Fibroblast of skin of back (primary cell): ENCODE results near the gene HPS1.

Experiments
- DNase-seq: peaks from one replicate; pipeline ENCODE4 v3.0.0-alpha.2; 2013

HPS1 gene

DNA sequence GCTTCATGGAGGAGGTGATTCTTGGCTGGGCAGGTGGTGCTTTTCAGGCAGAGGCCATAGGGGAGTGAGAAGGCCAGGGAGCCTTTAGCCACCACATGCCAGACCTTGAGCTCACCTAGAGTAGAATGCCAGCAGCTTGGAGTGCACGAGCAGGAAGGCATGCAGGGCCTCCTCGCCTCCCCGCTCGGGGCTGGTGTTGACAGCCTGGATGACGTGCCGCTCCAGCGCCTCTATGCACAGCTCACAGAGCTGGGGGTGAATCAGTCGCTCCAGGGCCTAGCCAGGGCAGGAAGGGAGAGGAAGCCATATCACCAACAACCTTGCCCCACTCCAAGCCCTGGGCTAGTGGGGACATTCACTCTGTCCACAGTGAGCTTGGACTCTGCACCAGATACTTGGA, 15.7 kb downstream of the HPS1 start:
- DNase-seq, result peak; percentile 11

DNA sequence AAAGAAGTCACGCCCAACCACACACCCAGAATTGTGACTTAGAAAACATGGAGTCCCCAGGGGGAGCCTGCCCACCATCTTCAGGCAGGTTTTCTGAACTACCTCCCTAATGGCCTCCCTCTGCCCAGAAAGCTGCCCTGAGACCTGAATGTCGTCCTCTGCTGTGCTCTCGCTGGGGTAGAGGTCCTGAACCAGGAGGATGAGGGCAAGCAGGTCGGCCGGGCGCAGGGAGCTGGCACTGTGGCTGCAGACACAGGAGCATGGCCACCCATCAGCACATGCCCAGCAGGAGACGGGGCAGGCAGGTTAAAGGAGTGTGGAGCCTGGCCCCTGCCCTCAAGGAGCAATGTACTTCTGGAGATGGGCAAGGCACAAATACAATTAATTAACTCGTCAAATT, 16.3 kb downstream of the HPS1 start:
- no peak for DNase-seq

DNA sequence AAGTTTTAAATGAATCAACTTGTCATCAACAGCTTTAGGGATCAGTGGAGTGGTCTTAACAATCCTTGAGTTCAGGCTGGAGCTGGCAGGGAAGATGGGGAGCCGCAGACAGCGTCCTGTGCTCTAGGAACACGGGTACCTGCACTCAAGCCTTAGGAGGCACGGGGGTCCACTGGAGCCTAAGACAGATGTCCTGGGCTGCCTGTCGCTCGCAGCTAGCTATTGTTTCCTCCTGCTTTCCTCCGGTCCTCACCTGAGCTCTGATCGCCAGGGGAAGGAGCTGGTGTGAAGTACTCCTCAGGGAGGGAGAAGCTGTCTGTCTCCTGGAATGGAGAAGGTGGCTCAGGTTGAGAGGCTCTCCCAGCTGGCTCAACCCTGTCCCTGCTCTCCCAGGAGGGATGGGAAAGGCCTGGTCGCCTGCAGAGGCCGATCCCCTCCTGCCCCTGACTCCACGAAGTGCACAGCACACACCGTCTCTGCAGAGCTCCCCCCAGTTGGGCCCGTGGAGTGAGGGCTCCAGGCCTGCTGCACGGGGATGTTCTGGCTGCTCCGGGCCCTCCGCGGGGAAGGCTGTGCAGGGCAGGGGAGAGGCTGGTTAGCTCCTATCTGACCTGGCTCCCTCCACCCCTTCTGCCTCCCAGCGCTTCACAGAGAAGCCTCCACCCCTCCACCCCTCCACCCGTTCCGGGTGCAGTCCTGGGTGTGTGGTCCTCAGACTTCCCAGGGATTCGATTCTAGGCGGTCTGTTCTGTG, 17.2 kb downstream of the HPS1 start:
- DNase-seq, result no peak

DNA sequence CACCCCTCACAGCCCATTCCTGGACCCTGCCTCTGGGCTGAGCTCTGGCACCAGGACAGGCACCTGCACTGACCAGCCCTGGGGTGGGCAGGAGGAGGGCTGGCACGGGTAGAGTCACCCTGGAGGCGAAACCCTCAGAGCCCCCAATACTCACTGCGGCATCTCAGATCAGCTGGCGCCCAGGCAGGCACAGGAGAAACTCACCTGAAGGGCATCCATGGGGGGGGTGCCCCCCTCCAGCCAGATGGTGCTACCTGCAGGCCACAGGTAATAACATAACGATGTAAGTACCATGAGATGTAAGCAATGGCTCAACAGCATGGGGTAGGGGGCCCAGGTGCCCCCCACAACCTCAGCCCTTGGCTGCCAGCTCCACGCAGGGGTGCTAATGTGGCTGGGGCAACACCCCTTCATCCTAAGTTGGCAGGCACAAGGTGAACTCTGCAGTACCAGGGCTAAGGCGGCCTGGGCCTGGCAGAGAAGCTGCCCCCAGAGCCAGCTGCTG, 19.7 kb downstream of the HPS1 start:
- no peak for DNase-seq

DNA sequence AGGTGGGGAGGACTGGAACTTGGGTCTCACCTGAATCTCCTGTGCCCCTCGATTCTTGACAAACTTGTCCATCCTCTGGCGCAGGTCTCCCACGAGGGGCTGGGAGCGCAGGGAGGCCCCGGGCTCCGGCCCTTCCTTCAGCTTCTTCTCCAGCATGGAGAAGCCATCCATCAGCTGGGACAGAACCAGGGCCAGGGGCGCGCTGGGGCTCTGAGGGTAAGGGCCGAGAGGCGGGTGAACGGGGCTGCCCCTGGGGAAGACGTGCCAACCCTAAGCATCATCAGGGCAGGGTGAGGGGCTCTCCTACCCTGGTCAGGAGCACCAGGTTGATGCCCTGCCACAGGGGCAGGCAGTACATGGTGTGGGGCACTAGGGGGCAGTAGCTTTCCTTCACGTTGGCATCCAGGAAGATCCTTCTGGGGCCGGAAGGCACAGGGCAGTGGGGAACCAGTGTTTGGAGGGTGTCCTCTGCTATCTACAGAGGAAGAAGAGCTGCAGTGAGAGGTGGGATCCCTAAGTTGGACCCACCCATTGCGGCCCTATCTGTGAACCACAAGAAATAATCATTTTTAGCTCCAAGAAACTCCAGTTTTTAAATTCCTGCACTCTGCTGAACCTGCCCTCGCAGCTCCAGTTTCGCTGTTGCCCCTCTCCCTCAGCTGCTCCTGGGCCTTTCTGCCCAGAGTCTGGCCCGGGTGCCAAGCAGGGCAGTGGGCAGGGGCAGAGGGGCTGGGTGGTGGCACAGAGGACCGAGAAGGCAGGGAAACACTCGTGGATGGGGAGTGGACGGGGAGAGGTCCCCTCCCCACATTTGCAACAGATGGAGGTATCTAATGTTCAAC, 21.0 kb downstream of the HPS1 start:
- peak; percentile 33 for DNase-seq

DNA sequence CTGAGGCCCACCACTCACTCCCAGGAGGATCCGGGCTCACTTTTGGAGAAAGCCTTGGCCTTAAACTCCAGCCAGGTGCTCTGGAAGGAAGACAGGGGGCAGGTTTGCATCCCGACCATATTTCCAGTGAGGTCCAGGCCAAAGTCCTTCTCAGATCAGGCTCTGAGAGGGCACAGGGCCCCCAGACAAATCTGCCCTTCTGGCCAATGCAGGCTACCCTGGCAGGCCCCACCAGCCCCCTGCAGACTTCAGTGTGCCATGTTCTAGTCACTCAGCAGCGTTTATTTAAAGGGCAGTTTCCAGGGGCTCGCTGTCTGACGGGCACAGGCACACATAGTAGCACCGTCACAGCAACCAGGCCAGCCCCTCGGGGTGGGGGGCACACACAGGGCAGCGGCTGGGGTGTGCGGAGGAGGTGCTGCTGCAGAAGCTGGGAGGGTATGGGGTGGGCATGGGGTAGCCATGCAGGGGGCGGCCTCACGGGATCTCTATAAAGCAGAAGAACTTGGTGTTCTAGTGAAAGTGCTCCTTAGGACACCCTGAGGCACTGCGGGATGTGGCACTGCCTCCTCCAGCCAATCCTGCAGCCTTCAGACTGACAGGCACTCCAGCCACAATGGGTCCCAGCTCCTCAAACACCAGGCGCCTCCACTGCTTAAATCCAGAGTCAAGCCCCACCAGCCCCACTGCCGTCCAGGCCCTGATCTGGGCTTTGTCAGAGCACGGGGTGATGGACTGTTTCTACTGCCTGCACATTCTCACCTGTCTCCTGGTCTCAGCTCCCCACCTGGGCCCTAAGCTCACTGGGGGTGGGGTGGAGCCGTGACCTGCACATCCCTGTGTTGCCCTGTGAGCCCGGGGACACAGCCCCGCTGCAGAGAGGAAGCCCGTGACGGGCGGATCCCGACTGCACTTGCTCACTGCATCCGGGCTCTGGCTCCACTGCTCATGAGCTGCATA, 22.2 kb downstream of the HPS1 start:
- DNase-seq, result no peak

DNA sequence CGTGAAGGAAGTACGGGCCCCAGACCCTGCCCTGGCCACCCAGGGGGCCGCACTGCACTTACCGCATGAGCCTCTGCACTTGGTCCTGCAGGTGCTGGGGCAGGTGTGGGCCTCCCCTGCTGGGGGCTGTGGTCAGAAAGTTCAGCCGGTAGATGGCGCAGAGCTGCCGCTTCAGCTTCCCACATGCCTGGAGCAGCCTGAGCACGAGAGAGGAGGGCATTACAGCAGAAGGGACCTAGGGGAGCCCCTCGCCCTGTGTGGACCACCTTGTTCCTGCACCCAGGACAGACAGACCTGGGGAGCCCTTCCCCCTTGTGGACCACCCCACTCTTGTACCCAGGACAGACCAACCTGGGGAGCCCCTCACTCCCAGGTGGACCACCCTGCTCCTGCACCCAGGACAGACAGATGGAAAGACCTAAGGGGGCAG, 23.0 kb downstream of the HPS1 start:
- no peak for DNase-seq

DNA sequence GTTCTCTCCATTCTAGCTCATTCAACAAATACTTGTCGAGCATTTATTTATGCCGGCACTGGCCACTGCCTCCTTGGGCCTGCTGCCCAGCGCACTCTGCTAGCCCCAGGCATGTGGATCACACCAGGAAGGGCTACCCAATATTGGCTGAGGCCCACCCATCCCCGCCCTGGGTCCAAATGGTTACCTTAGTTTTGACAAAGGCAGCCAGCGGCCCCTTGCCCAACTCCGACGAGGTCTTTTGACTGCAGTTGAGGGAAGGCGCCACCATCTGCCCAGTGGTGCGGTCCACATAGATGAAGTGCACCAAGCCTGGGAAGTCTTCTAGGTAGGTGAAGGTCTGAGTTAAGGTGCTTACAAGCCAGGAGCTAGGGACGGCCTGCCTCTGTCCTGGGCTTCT, 24.6 kb downstream of the HPS1 start:
- no peak for DNase-seq

DNA sequence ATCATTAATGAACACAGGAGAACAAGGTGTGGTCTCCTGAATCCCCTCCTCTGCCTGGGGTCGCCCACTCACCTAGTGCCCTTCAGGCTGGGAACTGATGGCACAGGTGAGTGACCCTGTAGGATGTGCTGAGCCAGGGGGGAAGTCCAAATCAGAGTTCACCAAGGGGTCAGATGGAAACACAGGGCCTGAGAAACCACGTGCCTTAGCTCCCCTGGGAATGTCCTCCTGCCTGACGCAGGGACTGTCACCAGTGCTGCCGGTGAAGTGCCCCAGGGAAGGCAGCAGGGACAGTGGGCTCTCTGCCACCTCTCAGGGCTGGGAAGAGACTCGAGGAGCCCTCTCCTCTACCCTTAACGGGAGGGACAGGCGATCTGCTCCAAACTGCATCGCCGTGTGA, 25.9 kb downstream of the HPS1 start:
- DNase-seq, result no peak

DNA sequence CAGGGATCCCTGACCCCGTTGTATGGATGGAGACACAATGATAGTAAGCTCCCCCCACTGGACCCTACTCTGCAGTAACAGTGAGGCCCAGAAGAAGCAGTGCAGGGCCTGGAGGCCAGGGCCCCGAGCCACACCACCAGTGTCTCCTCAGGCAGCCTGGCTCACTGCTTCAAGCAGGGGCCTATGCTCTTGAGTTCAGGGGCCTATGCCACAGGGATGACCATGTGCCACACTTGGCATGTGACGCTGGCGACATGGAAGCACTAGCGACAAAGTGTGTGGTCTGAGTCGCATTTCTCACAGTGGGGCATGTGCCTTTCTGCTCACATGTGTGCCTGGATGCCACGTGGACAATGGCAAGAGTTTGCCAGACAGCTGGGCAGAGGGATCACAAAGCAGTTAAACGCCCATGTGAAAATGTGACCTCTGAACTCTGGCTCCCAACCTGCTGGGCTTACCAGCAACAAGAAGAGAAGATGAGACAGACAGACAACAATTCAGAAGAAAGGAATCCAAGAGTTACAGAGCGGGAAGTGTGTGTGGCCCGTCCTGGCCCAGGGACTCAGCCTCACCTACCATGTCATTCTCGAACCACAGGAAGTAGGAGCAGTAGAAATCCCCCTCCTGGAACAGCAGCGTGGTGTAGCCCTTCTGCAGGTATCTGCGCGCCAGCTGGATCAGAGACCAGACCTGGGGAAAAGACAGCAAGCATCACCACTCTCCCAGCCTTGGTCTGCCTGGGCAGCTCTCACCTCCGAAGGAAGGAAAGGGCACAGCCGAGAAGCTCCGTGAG, 27.1 kb downstream of the HPS1 start:
- DNase-seq, result no peak

DNA sequence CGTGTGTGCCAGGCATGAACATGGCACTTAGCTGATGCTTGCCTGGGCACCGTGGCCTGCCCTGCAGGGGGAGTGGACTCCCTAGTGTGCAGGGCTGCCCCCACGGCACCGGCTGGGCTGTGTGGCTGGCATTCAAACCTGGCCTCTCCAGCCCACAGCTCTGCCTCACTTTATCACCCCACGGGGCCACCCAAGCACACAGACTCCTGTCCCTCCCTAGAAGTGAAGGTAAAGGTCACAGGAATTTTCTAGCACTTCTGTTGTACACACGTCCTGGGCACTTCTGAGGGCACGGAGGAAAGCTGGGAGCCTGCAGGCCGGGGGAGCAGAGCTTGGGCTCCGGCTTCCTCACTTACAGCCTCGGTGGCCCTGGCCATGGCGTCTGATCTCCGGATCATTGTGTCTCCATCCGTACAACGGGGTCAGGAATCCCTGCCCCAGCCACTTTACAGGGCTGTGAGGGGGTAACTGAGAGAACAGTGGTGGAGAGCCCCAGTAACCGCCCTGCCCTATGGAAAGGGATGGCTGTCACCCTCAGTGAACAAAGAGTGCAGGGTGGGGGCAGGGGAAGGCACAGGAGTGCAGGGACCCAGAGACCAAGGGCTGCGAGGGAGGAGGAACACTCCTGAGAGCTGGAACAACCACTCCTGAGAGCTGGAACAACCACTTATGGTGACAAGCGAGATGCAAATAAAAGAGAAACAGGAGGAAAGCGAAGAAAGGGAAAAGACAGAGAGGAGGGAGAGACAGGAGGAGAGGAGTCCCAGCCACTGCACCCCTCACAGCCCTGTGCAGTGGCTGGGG, 27.9 kb downstream of the HPS1 start:
- no peak for DNase-seq

DNA sequence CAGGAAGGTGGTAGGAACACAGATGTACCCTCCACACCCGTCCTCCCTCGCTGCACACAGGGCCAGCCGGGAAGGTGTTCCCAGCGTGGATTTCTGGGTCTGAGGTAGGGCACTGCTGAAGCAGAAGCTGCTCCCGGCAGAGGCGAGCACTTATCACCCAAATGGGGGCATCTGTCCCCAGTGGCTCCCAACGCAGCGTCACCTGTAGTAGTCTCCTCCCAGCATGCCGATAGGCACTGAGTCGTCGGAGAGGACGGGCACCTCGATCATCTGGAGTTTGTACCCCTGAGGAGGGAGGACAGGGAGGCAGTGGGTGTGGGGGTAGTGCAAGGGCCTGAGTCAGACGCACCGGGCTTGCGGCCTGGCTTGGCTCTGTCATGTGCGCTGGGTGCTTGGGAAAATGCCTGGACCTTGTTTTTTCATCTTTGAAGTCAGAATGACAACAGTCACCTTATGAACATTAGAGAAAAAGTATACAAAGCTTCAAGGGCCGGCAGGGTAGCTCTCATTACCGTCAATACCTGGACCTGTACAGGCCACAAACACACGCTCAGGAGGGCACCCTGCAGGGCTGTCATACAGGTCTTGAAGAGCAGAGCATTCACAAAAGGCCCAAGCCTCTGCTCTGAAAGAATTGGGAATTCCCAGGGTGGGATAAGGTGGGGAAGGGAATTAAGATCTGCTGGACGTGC, 28.6 kb downstream of the HPS1 start:
- no peak for DNase-seq

DNA sequence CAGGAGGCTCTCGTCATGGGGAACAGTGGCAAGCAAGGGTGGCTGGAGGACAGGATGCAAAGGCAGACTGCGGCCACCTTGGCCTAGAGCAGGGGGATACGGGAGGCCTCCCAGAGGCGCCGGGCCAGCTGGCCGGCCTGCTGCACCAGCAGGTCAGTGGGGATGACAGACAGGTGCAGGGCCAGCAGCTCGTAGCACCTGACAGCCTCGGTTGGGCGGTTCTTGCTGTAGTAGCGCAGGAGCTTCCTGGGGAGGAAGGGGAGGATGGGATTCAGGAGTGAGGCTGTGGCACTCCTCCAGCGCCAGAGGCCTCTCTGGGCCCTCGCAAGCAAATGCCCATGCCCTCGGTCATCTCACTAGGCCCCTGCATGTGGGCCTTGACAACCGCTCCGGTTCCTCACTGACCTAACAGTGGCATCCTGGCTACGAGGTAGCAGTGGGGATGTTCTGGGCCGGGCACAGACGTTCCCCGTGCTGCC, 29.2 kb downstream of the HPS1 start:
- DNase-seq, result no peak

DNA sequence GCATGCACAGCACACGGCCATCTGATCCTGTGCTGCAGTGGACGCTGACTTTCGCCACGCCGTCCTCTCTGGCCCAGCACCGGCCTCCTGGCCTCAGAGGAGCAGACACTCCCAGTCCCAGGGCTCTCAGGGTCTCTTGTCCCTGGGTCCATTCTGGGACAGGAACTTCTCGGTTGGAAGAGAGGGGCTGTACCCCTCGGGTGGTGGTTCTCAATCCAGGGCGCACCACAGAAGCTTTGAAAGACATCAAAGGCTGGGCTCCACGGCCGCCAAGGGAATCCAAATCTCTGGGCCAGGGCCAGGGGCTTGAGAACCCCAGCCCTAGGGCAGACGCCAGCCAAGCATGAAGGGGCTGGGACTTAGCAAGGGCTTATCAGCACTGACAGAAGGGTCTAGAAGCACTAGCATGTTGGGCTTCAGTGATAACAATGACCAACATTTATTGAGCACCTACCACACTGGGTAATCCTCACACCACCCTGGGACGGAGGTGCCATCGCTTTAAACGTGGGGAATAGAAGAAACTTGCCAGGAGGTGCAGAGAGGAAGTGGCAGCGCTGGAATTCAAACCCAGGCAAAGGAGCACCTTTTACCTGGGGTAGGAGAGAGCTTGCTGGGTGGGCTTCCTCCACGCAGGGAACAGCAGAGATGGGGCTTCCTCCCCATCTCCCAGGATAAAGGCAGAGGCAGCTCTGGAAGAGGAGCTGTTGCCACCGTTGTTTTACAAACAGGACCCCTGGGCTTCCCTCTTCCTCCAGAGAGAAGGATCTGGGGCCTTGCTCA, 29.9 kb downstream of the HPS1 start:
- no peak for DNase-seq

DNA sequence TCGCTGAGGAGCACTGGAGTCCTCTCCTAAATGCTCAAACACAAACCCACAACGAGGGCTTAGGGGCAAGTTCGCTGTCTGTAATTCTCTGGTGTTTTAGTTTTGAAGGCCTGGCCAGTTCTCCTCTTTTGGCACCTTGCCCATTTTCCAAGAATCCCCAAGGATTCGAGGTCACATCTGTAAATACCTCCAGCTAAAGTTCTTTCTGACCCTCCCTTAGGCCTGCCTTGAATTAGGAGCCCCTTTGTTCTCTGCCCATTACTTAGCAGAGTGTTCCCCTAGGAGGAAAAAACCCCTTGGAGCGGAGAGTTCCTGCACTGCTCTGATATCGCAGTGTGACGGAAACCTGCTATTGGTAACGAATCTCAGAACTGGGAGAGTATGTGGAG, 31.0 kb downstream of the HPS1 start:
- peak; percentile 30 for DNase-seq

DNA sequence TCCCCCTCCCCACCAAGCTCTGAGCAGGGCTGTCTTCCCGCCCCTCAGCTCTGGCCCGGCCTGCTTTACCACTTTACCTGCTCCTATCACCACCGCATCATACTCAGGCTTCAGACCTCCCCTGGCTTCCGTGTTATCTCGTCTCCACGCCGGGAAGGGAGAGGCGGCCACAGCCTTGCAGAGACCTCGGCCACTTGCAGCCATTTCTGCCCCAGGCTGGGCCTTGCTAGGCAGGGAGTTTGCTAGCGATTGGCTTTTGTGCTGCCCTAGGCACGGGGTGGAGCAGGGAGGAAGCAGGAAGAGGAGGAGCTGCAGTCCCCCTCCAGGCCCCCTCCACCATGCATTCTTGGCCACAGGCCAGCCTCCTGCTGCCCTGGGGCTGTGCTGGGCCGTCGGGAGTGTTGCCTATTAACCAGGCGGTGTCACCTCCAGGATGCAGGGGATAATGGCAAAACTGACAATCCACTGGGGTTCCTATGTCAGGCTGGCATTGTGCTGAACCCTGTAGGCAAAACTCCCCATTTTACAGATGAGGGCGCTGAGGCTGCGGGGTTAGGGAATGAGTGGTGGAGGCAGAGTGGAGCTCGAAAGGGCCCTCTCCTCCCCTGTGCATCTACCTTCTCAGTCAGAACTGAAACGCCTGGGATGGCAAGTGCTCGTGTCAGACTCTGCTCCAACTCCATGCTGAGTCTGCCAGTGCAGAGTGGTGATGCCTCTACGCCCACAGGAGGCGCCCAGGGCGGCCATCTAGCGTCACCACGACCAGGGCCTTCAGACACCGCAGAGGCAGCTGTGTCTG, 31.6 kb downstream of the HPS1 start, which contains the start of gene PYROXD2:
TSS of gene PYROXD2 (minus strand) at position 251 of the 799 bp plus-strand sequence. CDS start at position 204, 47 bp downstream.
- peak; percentile 94 for DNase-seq

DNA sequence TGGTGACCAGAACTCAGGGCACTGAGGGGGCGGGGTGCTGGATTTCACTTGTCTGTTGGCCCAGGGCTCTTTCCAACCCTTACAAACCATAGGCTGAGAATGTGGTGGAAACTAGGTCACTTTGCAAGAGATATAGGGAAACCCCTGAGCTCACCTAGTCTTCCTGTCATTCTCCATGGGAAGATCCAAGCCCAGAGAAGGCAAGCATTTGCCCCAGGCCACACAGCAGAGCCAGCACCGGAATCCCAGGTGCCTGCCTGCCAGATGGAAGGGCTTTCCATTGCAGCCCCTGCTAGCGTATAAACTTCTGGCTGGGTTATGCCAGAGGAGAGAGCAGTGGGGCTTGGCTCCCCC, 32.2 kb downstream of the HPS1 start:
- DNase-seq, result no peak

DNA sequence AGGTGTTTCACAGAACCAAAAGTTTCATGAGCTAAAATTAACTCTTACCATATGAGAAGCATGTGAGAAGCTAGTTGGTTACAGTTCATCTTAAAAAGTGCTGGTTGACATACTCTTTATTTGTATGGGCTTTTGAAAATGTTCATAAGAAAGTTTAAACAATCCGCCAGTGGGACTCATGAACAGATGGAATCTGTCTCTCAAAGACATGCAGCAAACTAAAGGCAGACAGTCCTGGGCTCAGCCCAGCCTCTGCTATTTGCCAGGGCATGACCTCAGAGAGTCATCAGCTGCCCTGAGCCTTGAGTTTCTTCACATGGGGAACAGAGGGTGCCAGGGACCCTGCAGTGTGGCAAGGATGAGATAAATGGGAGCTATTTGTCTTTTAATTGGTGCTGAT, 35.0 kb downstream of the HPS1 start:
- no peak for DNase-seq
